Measurements from ENCODE around the gene PRR33. TPM values are rescaled to one million over a fixed set of nuclear protein-coding genes. Genes with fewer than 3 reads are reported as not detected.

Gene PRR33
- total RNA-seq, 1 donor from 2014 or later = not detected

- peaks cover 9% of the 10 kb centered on the region for H3K27me3 Mint-ChIP-seq (ENCODE audit: low read depth)
- no peak for DNase-seq (ENCODE audit: low spot score in 2 of 2, unreplicated experiment in 2 of 2)
- no peak for TF ChIP-seq CTCF (IDR thresholded peaks at IDR 0.05; ENCODE audit: unreplicated experiment)
- H3K36me3 Mint-ChIP-seq = no peaks in the 10 kb centered on the region
- peak overlapping the region; percentile 73 for H3K27ac Mint-ChIP-seq
- H3K4me3 Mint-ChIP-seq = no peak overlapping the region
- no peaks in the 10 kb centered on the region for H3K9me3 Mint-ChIP-seq
- peaks cover 21% of the 10 kb centered on the region for H3K4me1 Mint-ChIP-seq
Measured at GRCh38 chr11:1864831-1865665, 26.6 kb downstream of the PRR33 start.

GRCh38 chr11:1864231-1864630 is 27.5 kb downstream of the PRR33 start:
- TF ChIP-seq CTCF (IDR thresholded peaks at IDR 0.05; ENCODE audit: unreplicated experiment) = no peak
- Mint-ChIP-seq H3K27me3 (ENCODE audit: low read depth) (peaks cover 2% of the 10 kb centered on the region), H3K4me3 (peak overlapping the region; percentile 41), H3K36me3 (no peaks in the 10 kb centered on the region), H3K9me3 (no peaks in the 10 kb centered on the region), H3K27ac (peak overlapping the region; percentile 88), H3K4me1 (peaks cover 21% of the 10 kb centered on the region)
- no peak for DNase-seq (ENCODE audit: low spot score in 2 of 2, unreplicated experiment in 2 of 2)

- DNase-seq (ENCODE audit: low spot score in 2 of 2, unreplicated experiment in 2 of 2) = peak in 1 of 2 experiments; percentile 56
- no peaks in the 10 kb centered on the region for H3K36me3 Mint-ChIP-seq
- H3K4me3 Mint-ChIP-seq = peak overlapping the region; percentile 41
- H3K27ac Mint-ChIP-seq = peak overlapping the region; percentile 88
- no peaks in the 10 kb centered on the region for H3K27me3 Mint-ChIP-seq (ENCODE audit: low read depth)
- no peaks in the 10 kb centered on the region for H3K9me3 Mint-ChIP-seq
- H3K4me1 Mint-ChIP-seq = peaks cover 21% of the 10 kb centered on the region
- no peak for TF ChIP-seq CTCF (IDR thresholded peaks at IDR 0.05; ENCODE audit: unreplicated experiment)
Measured at GRCh38 chr11:1863352-1864216, 28.1 kb downstream of the PRR33 start.

- TF ChIP-seq CTCF (IDR thresholded peaks at IDR 0.05; ENCODE audit: unreplicated experiment) = no peak
- no peak for DNase-seq (ENCODE audit: low spot score in 2 of 2, unreplicated experiment in 2 of 2)
- H3K27ac Mint-ChIP-seq = peak overlapping the region; percentile 30
- no peaks in the 10 kb centered on the region for H3K36me3 Mint-ChIP-seq
- H3K4me3 Mint-ChIP-seq = no peak overlapping the region
- no peaks in the 10 kb centered on the region for H3K27me3 Mint-ChIP-seq (ENCODE audit: low read depth)
- peaks cover 21% of the 10 kb centered on the region for H3K4me1 Mint-ChIP-seq
- H3K9me3 Mint-ChIP-seq = no peaks in the 10 kb centered on the region
Measured at GRCh38 chr11:1862588-1863351, 28.9 kb downstream of the PRR33 start.

Data from mesothelial cell of epicardium (in vitro differentiated cells).